ENCODE data around the gene IQGAP3. TPM values are rescaled to one million over a fixed set of nuclear protein-coding genes. Genes with fewer than 3 reads are reported as not detected.

IQGAP3 gene
- total RNA-seq, 1 donor from 2014 or later, result 43.1 TPM

DNA sequence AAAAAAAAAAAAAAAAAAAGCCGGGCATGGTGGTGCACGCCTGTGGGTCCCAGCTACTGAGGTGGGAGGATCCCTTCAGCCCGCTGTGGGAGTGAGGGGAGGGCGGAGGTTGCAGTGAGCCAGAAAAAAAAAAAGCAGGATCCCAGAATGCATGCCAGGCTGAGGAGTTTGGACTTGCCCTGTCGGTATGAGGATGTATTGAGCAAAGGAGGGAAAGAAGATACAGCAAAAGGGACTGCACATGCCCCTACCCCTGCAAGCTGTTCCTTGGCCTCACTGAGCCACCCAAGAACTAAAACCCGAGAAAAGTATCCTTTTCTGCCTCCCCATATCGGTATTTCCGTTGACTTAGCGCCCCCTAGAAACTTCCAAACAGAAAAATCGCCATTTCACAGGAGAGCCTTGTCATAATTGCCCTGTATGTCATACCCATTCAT, 30.2 kb upstream of the IQGAP3 start:
- no peak for DNase-seq (ENCODE audit: low read depth, low spot score)
- H3K9me3 Mint-ChIP-seq, result no peaks in the 10 kb centered on the region
- peak overlapping the region; percentile 79 for H3K4me3 Mint-ChIP-seq

DNA sequence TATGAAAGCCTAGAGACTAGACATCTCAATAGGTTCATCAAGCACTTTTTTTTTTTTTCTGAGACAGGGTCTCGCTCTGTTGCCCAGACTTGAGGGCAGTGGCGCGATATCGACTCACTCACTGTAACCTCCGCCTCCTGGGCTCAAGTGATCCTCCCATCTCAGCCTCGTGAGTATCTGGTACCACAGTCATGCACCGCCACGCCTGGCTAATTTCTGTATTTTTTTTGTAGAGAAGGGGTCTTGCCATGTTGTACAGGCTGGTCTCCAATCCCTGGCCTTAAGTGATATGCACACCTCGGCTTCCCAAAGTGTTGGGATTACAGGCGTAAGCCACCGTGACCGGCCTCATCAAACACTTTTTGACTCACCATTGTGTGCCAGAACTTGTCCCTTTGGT, 29.5 kb upstream of the IQGAP3 start:
- no peaks in the 10 kb centered on the region for H3K9me3 Mint-ChIP-seq
- TF ChIP-seq, protein P1, sequence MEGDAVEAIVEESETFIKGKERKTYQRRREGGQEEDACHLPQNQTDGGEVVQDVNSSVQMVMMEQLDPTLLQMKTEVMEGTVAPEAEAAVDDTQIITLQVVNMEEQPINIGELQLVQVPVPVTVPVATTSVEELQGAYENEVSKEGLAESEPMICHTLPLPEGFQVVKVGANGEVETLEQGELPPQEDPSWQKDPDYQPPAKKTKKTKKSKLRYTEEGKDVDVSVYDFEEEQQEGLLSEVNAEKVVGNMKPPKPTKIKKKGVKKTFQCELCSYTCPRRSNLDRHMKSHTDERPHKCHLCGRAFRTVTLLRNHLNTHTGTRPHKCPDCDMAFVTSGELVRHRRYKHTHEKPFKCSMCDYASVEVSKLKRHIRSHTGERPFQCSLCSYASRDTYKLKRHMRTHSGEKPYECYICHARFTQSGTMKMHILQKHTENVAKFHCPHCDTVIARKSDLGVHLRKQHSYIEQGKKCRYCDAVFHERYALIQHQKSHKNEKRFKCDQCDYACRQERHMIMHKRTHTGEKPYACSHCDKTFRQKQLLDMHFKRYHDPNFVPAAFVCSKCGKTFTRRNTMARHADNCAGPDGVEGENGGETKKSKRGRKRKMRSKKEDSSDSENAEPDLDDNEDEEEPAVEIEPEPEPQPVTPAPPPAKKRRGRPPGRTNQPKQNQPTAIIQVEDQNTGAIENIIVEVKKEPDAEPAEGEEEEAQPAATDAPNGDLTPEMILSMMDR (conservative IDR thresholded peaks at IDR 0.05), result no peak
- peak overlapping the region; percentile 63 for H3K27ac Mint-ChIP-seq (ENCODE audit: unreplicated experiment)
- H3K27me3 Mint-ChIP-seq (ENCODE audit: low read depth), result no peaks in the 10 kb centered on the region
- no peak for DNase-seq (ENCODE audit: low read depth, low spot score)
- peaks cover 3% of the 10 kb centered on the region for H3K36me3 Mint-ChIP-seq (ENCODE audit: low read depth)
- H3K4me3 Mint-ChIP-seq, result peak overlapping the region; percentile 92
- peaks cover 27% of the 10 kb centered on the region for H3K4me1 Mint-ChIP-seq

More for the DNA sequence above, 30.2 kb upstream of the IQGAP3 start:
- TF ChIP-seq, protein P1 (conservative IDR thresholded peaks at IDR 0.05), result peak; percentile 45
- H3K36me3 Mint-ChIP-seq (ENCODE audit: low read depth), result no peaks in the 10 kb centered on the region
- no peak overlapping the region for H3K27ac Mint-ChIP-seq (ENCODE audit: unreplicated experiment)
- H3K4me1 Mint-ChIP-seq, result peaks cover 27% of the 10 kb centered on the region
- H3K27me3 Mint-ChIP-seq (ENCODE audit: low read depth), result no peaks in the 10 kb centered on the region

DNA sequence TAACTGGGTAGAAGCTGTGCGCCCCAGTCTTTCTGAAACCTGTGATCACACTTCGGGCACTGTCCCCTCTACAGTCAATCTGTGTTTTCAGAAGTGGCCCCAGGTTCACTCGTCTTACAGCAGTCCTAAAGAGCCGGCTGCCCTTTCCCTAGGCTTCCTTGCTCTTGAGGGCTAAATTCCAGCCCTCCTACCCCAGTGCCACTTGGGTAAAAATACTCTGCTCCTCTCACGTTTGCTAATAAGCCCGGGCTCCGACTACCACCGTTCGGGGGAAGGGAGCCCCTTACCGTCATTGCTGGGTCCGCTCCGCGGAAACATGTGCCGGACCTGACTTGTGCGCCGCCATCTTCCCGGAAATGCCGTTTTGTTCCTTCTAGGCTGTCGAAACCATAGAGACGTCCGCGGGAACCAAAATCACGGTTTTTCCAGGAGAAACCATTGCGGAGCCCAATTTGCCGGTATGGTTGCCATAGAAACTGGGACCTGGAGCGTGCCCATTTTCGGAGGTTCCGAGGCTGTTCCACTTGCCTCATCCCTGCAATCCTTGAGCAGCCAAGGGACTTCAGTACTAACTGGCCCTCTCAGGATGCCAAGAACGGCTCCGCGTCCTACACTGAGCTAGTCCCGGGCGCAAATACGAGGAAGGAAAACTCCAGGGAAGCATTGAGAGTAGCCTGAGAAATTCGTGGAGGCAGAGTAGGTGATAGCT, 28.9 kb upstream of the IQGAP3 start, which contains the start of gene GPATCH4:
Gene GPATCH4 (minus strand): TSS at position 358 of the 709 bp plus-strand sequence.
- DNase-seq (ENCODE audit: low read depth, low spot score), result peak; percentile 66
- H3K27me3 Mint-ChIP-seq (ENCODE audit: low read depth), result no peaks in the 10 kb centered on the region
- TF ChIP-seq, protein P1 (conservative IDR thresholded peaks at IDR 0.05), result no peak
- H3K36me3 Mint-ChIP-seq (ENCODE audit: low read depth), result peaks cover 5% of the 10 kb centered on the region
- H3K4me1 Mint-ChIP-seq, result peaks cover 27% of the 10 kb centered on the region
- H3K4me3 Mint-ChIP-seq, result peak within 1 kb of the TSS; percentile 92
- peak within 1 kb of the TSS; percentile 94 for H3K27ac Mint-ChIP-seq (ENCODE audit: unreplicated experiment)
- no peaks in the 10 kb centered on the region for H3K9me3 Mint-ChIP-seq

DNA sequence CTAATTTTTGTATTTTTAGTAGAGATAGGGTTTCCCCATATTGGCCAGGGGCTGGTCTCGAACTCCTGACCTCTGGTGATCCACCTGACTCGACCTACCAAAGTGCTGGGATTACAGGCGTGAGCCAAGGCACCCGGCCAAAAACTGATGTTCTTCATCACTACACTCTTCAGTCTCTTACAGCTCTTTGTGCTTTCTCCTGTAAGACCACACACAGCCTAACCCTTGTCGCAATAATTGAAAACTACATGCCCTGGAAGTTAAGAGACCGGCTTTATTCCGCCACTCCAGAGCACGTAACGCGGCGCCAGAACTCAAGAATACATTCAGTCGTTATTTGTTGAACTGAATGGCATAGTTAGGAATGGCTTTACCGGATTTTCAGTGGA, 28.4 kb upstream of the IQGAP3 start:
- peaks cover 5% of the 10 kb centered on the region for H3K36me3 Mint-ChIP-seq (ENCODE audit: low read depth)
- H3K27ac Mint-ChIP-seq (ENCODE audit: unreplicated experiment), result no peak overlapping the region
- TF ChIP-seq, protein P1 (conservative IDR thresholded peaks at IDR 0.05), result no peak
- no peaks in the 10 kb centered on the region for H3K9me3 Mint-ChIP-seq
- DNase-seq (ENCODE audit: low read depth, low spot score), result no peak
- no peaks in the 10 kb centered on the region for H3K27me3 Mint-ChIP-seq (ENCODE audit: low read depth)
- H3K4me1 Mint-ChIP-seq, result peaks cover 27% of the 10 kb centered on the region
- peak overlapping the region; percentile 92 for H3K4me3 Mint-ChIP-seq

DNA sequence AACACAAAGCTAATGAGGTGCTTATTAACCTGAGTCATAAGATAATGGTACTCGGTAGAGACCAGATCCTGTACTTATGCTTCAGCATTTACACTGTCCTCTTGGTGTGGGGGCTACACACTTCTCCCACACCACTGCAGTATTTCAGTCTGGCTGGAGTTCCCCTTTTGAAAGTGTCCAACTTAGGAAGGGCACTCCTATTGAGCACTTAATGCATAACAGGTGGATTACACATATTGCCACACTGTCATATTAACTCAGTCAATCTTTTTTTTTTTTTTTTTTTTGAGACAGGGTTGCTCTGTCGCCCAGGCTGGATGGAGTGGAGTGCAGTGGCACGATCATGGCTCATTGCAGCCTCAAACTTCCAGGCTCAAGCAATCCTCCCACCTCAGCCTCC, 27.4 kb upstream of the IQGAP3 start:
- TF ChIP-seq, protein P1 (conservative IDR thresholded peaks at IDR 0.05), result peak; percentile 15
- Mint-ChIP-seq H3K4me3 (peak overlapping the region; percentile 92), H3K27ac (ENCODE audit: unreplicated experiment) (no peak overlapping the region)

More for the DNA sequence above, 27.4 kb upstream of the IQGAP3 start:
- H3K36me3 Mint-ChIP-seq (ENCODE audit: low read depth), result peaks cover 13% of the 10 kb centered on the region
- DNase-seq (ENCODE audit: low read depth, low spot score), result no peak
- peaks cover 35% of the 10 kb centered on the region for H3K4me1 Mint-ChIP-seq
- no peaks in the 10 kb centered on the region for H3K27me3 Mint-ChIP-seq (ENCODE audit: low read depth)
- no peaks in the 10 kb centered on the region for H3K9me3 Mint-ChIP-seq

All from neural crest cell (in vitro differentiated cells).